Measurements from ENCODE around the gene TGFB1.

GRCh38 chr19:41391618-41392017, 37.9 kb upstream of the TGFB1 start:
- TF ChIP-seq CTCF (conservative IDR thresholded peaks at IDR 0.05; ENCODE audit: low read depth, low read length): no peak
- no peak for TF ChIP-seq EZH2 (IDR thresholded peaks at IDR 0.05; ENCODE audit: borderline replicate concordance, low read depth, low read length, poor library complexity, severe bottlenecking)
